ENCODE data around the gene HRH1.

DNA sequence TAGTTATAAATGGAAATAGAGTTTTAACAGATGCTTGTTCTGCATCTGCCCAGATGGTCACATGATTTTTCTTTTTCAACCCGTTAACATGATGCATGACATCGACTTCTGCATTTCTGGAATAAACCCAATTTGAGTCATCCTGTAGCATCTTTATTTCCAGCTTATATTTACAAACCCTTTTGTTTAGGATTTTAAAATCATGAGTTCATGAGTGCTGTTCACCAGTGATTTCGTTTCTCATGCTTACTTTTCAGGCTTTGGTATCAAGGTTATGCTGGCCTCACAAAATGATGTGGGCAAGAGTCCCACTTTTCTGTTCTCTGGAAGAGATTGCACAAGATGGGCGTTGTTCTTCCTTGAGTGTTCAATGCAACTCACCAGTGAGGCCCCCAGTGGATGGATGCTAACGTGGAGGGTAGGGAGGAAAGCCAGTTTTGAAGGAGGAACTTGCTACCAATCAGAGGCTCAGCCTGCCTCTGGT is 5.2 kb downstream of the HRH1 start:
- TF ChIP-seq CTCF (IDR thresholded peaks at IDR 0.05) (peak in 1 of 6 experiments; percentile 19), POLR2A (IDR thresholded peaks at IDR 0.05) (no peak)

Measured in esophagus squamous epithelium (tissue), 4 donors.